Thoracic aorta endothelial cell (primary cell): Measurements from ENCODE around the gene KRTAP10-6. TPM values are rescaled to one million over a fixed set of nuclear protein-coding genes. Genes with fewer than 3 reads are reported as not detected.

Source experiments
- total RNA-seq: library from RNA; depleted of rRNA; stranded (reverse); fragments of >200 nt; gene quantifications from 2 replicates; pipeline ENCODE4 v1.2.3, GENCODE V29; 2012

The KRTAP10-6 gene, protein sequence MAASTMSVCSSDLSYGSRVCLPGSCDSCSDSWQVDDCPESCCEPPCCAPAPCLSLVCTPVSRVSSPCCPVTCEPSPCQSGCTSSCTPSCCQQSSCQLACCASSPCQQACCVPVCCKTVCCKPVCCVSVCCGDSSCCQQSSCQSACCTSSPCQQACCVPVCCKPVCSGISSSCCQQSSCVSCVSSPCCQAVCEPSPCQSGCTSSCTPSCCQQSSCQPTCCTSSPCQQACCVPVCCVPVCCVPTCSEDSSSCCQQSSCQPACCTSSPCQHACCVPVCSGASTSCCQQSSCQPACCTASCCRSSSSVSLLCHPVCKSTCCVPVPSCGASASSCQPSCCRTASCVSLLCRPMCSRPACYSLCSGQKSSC
- not detected in 2 replicates for total RNA-seq

DNA sequence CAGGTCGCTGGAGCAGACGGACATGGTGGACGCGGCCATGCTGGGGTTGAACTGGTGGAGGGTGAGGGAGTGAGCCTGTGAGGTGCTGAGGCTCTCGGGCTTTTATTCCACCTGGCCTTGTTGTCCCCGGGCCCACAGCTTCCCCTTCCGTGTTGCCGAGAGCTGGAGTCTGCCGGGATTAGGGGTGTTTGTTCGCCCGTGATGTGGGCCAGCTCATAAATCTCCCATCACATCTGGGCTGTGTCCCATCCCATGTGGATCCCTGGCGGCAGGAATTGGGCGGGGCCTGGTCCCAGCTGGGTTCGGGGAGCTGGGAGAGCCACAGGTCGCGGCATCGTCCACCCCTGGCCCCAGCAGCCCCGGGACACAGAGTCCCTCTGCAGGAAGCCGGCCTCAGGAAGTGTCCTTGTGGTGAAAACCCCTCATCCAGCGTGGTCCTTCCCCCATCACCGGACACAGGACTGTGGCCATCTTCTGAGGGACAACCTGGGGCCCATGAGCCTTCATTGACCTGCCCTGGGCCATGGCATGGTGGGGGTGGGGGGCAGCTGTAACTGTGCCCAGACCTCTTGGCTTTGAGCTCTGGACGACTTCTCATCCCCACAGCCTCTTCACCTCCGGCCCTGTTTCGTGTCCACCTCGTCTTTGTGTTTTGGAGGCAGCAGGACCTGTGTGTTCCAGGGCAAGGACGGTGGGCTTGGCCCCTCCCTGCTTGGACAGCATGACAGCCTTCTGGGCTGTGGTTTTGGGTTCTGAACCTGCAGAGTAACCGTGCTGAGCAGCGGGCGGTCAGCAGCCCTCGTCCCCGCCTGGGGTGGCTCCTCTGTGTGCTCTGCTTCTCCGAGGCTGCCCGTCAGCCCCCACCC, at the start of gene KRTAP10-6:
TSS of gene KRTAP10-6 (minus strand) at position 60 of the 866 bp plus-strand sequence. CDS start at position 39, 21 bp downstream.

DNA sequence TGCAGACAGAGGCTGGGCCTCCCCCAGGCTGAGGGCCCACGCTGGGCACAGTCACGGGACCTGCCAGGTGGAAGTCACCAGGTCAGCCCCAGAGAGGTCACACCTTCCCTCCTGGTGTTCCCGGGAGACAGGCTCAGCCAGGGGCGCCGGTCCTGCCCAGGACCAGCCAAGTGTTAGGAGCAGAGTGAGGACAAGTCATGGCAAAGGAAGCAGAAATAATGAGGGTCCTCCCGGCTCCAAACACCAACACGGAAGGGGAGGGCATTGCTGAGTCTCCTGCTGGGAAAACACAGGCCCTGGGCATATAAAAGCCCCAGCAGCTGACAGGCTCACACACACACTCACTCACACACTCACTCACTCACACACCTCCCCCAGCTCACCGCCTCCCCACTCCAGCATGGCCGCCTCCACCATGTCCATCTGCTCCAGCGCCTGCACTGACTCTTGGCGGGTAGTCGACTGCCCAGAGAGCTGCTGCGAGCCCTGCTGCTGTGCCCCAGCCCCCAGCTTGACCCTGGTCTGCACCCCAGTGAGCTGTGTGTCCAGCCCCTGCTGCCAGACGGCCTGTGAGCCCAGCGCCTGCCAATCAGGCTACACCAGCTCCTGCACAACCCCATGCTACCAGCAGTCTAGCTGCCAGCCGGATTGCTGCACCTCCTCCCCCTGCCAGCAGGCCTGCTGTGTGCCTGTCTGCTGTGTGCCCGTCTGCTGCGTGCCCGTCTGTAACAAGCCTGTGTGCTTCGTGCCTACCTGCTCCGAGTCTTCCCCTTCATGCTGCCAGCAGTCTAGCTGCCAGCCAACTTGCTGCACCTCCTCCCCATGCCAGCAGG, 44.9 kb upstream of the KRTAP10-6 start, which contains the start of gene KRTAP10-10:
TSS of gene KRTAP10-10 (plus strand) at position 339 of the 833 bp plus-strand sequence. CDS start at position 401, 62 bp downstream.

DNA sequence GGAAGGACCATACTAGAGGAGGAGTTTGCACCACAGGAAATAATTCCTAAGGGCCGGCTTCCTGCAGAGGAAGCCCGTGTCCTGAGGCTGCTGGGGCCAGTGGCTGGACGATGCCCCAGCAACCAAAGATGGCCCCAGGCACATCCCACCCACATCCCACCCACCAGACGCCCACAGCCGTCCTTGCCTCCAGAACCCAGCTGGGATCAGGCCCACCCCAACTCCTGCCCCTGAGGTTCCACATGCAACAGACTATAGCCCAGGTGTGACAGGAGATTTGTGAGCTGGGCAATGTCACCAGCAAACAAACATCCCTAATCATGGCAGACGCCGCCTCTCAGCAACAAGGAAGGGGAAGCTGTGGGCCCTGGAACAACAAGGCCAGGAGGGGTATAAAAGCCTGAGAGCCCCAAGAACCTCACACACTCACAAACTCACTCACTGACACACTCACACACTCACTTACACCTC, 34.4 kb upstream of the KRTAP10-6 start, which contains the start of gene KRTAP10-9:
TSS of gene KRTAP10-9 (plus strand) at position 421 of the 471 bp plus-strand sequence. CDS start 79 bp downstream, outside the sequence.

DNA sequence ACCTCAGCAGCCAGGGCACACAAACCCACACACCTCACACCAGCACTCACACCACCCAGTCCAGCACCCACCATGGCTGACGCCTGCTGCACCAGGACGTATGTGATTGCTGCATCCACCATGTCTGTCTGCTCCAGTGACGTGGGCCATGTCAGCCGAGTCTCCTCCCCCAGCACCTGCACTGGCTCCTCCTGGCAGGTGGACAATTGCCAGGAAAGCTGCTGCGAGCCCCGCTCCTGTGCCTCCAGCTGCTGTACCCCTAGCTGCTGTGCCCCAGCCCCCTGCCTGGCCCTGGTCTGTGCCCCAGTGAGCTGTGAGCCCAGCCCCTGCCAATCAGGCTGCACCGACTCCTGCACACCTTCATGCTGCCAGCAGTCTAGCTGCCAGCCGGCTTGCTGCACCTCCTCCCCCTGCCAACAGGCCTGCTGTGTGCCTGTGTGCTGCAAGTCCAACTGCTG, 19.8 kb upstream of the KRTAP10-6 start, which contains the start of gene KRTAP10-8:
TSS of gene KRTAP10-8 (plus strand) at position 51 of the 458 bp plus-strand sequence. CDS start at position 73, 22 bp downstream.

DNA sequence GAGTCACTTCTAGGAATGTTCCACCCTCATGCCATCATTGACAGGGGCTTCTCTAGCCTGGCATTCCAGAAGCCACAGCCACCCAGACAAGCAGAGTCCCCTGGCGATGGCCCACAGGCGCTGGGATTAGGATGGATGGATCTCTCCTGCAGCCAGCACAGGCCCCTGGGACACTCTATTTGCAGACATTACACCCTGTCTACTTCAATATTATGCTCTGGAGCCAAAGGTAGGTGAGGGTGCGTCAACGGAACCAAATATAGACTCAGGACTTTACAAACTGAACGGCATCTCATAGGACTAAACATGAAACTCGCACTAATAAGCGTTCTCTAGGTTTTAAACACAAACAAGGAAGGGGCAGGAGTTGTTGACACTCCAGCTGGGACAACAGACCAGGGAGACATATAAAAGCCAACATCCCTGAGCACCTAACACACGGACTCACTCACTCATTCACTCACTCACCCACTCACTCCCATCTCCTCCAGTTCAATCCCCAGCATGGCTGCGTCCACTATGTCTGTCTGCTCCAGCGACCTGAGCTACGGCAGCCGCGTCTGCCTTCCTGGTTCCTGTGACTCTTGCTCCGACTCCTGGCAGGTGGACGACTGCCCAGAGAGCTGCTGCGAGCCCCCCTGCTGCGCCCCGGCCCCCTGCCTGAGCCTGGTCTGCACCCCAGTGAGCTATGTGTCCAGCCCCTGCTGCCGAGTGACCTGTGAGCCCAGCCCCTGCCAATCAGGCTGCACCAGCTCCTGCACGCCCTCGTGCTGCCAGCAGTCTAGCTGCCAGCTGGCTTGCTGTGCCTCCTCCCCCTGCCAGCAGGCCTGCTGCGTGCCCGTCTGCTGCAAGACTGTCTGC, 8.0 kb upstream of the KRTAP10-6 start, which contains the start of gene KRTAP10-7:
TSS of gene KRTAP10-7 (plus strand) at position 480 of the 861 bp plus-strand sequence. CDS start at position 505, 25 bp downstream.

DNA sequence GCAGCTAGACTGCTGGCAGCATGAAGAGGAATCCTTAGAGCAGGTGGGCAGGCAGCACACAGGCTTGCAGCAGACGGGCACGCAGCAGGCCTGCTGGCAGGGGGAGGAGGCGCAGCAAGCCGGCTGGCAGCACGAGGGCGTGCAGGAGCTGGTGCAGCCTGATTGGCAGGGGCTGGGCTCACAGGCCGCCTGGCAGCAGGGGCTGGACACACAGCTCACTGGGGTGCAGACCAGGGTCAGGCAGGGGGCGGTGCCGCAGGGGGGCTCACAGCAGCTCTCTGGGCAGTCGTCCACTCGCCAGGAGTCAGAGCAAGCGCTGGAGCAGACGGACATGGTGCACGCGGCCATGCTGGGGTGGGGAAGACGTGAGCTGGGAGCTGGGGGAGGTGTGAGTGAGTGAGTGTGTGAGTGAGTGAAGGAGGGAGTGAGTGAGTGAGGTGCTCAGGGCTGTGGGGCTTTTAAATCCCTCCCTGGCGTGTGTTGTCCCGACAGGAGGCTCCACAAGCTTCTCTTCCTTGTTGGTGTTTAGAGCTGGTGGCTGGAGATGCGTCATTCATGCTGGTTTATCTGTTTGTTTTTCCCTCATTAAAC, 12.0 kb downstream of the KRTAP10-6 start, which contains the start of gene KRTAP10-5:
TSS of gene KRTAP10-5 (minus strand) at position 374 of the 591 bp plus-strand sequence. CDS start at position 348, 26 bp downstream.

DNA sequence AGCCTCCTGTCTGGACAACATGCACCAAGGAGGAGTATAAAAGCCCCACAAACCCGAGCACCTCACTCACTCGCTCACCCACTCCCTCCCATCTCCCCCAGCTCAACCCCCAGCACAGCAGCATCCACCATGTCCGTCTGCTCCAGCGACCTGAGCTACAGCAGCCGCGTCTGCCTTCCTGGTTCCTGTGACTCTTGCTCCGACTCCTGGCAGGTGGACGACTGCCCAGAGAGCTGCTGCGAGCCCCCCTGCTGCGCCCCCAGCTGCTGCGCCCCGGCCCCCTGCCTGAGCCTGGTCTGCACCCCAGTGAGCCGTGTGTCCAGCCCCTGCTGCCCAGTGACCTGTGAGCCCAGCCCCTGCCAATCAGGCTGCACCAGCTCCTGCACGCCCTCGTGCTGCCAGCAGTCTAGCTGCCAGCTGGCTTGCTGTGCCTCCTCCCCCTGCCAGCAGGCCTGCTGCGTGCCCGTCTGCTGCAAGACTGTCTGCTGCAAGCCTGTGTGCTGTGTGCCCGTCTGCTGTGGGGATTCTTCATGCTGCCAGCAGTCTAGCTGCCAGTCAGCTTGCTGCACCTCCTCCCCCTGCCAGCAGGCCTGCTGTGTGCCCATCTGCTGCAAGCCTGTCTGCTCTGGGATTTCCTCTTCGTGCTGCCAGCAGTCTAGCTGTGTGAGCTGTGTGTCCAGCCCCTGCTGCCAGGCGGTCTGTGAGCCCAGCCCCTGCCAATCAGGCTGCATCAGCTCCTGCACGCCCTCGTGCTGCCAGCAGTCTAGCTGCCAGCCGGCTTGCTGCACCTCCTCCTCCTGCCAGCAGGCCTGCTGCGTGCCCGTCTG, 18.5 kb downstream of the KRTAP10-6 start, which contains the start of gene KRTAP10-4:
TSS of gene KRTAP10-4 (plus strand) at position 100 of the 827 bp plus-strand sequence. CDS start at position 130, 30 bp downstream.

DNA sequence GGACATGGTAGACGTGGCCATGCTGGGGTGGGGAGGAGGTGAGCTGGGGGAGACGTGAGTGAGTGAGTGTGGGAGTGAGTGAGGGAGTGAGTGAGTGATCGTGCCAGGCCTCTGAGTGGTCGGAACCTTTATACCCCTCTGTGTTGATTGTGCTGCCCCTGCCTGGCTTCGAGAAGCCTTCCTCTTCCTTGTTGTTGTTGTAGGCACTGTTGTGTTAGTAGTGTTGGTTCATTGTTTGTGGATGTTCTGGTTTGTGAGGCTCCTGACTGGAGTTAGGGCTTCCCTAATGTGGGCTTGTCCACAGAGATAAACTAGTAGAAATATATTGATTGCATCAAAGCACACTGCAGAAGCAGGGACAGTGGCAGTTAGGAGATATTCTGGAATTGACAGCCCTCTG, 33.6 kb downstream of the KRTAP10-6 start, which contains the start of gene KRTAP10-3:
TSS of gene KRTAP10-3 (minus strand) at position 101 of the 400 bp plus-strand sequence. CDS start at position 21, 80 bp downstream.

DNA sequence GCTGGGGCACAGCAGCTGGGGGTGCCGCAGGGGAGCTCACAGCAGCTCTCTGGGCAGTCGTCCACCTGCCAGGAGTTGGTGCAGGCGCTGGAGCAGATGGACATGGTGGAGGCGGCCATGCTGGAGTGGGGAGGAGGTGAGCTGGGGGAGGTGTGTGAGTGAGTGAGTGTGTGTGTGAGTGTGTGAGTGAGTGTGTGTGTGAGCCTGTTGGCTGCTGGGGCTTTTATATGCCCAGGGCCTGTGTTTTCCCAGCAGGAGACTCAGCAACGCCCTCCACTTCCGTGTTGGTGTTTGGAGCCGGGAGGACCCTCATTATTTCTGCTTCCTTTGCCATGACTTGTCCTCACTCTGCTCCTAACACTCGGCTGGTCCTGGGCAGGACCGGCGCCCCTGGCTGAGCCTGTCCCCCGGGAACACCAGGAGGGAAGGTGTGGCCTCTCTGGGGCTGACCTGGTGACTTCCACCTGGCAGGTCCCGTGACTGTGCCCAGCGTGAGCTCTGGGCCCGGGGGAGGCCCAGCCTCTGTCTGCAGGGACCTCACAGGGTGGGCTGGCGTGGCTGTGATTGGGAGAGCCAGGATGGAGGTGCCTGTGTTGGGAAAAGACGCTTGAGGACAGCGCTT, 40.9 kb downstream of the KRTAP10-6 start, which contains the start of gene KRTAP10-2:
TSS of gene KRTAP10-2 (minus strand) at position 166 of the 622 bp plus-strand sequence. CDS start at position 119, 47 bp downstream.

Other genes with a start within 250 kb of the KRTAP10-6 start
- gene TRPM2, start 238.9 kb downstream of the KRTAP10-6 start, total RNA-seq = not detected in 2 replicates
- gene LRRC3, start 137.0 kb downstream of the KRTAP10-6 start, total RNA-seq = 2.4 and 3.0 TPM in 2 replicates
- not detected in 2 replicates for gene KRTAP10-1, start 52.3 kb downstream of the KRTAP10-6 start, total RNA-seq
- not detected in 2 replicates for gene KRTAP10-2, start 41.0 kb downstream of the KRTAP10-6 start, total RNA-seq
- not detected in 2 replicates for gene KRTAP10-3, start 33.7 kb downstream of the KRTAP10-6 start, total RNA-seq
- gene KRTAP10-4, start 18.8 kb downstream of the KRTAP10-6 start, total RNA-seq = not detected in 2 replicates
- not detected in 2 replicates for gene KRTAP10-5, start 11.9 kb downstream of the KRTAP10-6 start, total RNA-seq
- not detected in 2 replicates for gene KRTAP10-7, start 8.1 kb upstream of the KRTAP10-6 start, total RNA-seq
- not detected in 2 replicates for gene KRTAP10-8, start 19.6 kb upstream of the KRTAP10-6 start, total RNA-seq
- gene KRTAP10-9, start 34.6 kb upstream of the KRTAP10-6 start, total RNA-seq = not detected in 2 replicates
- not detected in 2 replicates for gene KRTAP10-10, start 44.9 kb upstream of the KRTAP10-6 start, total RNA-seq
- gene KRTAP10-11, start 53.9 kb upstream of the KRTAP10-6 start, total RNA-seq = not detected in 2 replicates
- not detected in 2 replicates for gene KRTAP12-4, start 62.2 kb upstream of the KRTAP10-6 start, total RNA-seq
- gene KRTAP12-3, start 65.4 kb upstream of the KRTAP10-6 start, total RNA-seq = not detected in 2 replicates
- not detected in 2 replicates for gene KRTAP12-2, start 74.4 kb upstream of the KRTAP10-6 start, total RNA-seq
- not detected in 2 replicates for gene KRTAP12-1, start 89.7 kb upstream of the KRTAP10-6 start, total RNA-seq
- gene KRTAP10-12, start 104.7 kb upstream of the KRTAP10-6 start, total RNA-seq = not detected in 2 replicates
- gene TSPEAR, start 119.1 kb upstream of the KRTAP10-6 start, total RNA-seq = not detected in 2 replicates
- gene UBE2G2, start 209.3 kb upstream of the KRTAP10-6 start, total RNA-seq = 131 and 158 TPM in 2 replicates
- 110 and 111 TPM in 2 replicates for gene SUMO3, start 225.6 kb upstream of the KRTAP10-6 start, total RNA-seq